ENCODE results near the gene TMX1.

The TMX1 gene

DNA sequence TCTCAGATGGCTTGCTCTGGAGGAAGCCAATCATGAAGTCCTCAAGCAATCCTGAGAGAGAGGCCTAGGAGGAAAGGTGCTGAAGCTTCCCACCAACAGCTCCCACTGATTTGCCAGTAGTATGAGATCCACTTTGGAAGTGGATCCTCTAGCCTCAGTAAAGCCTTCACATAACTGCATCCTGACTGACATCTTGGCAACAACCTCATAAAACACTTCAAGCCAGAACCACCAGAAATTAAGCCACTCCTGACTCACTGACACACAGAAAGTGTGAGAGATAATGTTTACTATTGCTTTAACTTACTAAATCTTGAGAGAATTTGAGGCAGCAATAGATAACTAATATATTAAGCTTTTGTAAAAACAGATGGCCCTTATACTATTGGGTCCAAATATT, 11.7 kb upstream of the TMX1 start:
- Histone ChIP-seq H3F3A (ENCODE audit: insufficient read depth) (no peaks in the 10 kb centered on the region), H3K4me2 (ENCODE audit: low read depth, low read length, poor library complexity, severe bottlenecking) (no peak overlapping the region), H3K9me2 (replicated peaks; ENCODE audit: insufficient read depth, low read length) (no peaks in the 10 kb centered on the region), H4K20me1 (ENCODE audit: low read depth, low read length) (no peaks in the 10 kb centered on the region), H3K27me3 (ENCODE audit: low read length) (no peaks in the 10 kb centered on the region), H3K4me3 (ENCODE audit: insufficient read depth, low read length, poor library complexity, severe bottlenecking) (no peak overlapping the region), H3K36me3 (ENCODE audit: low read length) (no peaks in the 10 kb centered on the region), H3K27ac (ENCODE audit: low read depth, low read length) (no peak overlapping the region), H3K9me3 (ENCODE audit: insufficient read depth, low read length) (no peaks in the 10 kb centered on the region), H2AFZ (ENCODE audit: low read depth, low read length, severe bottlenecking) (no peak overlapping the region), H3K9ac (ENCODE audit: low read length) (no peak overlapping the region), H3K79me2 (ENCODE audit: insufficient read depth, low read length) (no peaks in the 10 kb centered on the region)
- TF ChIP-seq, protein P1, sequence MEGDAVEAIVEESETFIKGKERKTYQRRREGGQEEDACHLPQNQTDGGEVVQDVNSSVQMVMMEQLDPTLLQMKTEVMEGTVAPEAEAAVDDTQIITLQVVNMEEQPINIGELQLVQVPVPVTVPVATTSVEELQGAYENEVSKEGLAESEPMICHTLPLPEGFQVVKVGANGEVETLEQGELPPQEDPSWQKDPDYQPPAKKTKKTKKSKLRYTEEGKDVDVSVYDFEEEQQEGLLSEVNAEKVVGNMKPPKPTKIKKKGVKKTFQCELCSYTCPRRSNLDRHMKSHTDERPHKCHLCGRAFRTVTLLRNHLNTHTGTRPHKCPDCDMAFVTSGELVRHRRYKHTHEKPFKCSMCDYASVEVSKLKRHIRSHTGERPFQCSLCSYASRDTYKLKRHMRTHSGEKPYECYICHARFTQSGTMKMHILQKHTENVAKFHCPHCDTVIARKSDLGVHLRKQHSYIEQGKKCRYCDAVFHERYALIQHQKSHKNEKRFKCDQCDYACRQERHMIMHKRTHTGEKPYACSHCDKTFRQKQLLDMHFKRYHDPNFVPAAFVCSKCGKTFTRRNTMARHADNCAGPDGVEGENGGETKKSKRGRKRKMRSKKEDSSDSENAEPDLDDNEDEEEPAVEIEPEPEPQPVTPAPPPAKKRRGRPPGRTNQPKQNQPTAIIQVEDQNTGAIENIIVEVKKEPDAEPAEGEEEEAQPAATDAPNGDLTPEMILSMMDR (IDR thresholded peaks at IDR 0.05; ENCODE audit: insufficient read depth, low read length, poor library complexity, severe bottlenecking), result no peak
- TF ChIP-seq EZH2phosphoT487 (conservative IDR thresholded peaks at IDR 0.05; ENCODE audit: low read length), result no peak

- Histone ChIP-seq H3K9me3 (ENCODE audit: insufficient read depth, low read length) (no peaks in the 10 kb centered on the region), H3K27ac (ENCODE audit: low read depth, low read length) (no peak overlapping the region), H3K79me2 (ENCODE audit: insufficient read depth, low read length) (no peaks in the 10 kb centered on the region), H2AFZ (ENCODE audit: low read depth, low read length, severe bottlenecking) (no peak overlapping the region), H4K20me1 (ENCODE audit: low read depth, low read length) (no peaks in the 10 kb centered on the region), H3K4me3 (ENCODE audit: insufficient read depth, low read length, poor library complexity, severe bottlenecking) (no peak overlapping the region), H3K9me2 (replicated peaks; ENCODE audit: insufficient read depth, low read length) (no peaks in the 10 kb centered on the region), H3K27me3 (ENCODE audit: low read length) (no peaks in the 10 kb centered on the region), H3K9ac (ENCODE audit: low read length) (no peak overlapping the region), H3K4me2 (ENCODE audit: low read depth, low read length, poor library complexity, severe bottlenecking) (no peak overlapping the region), H3F3A (ENCODE audit: insufficient read depth) (no peaks in the 10 kb centered on the region), H3K36me3 (ENCODE audit: low read length) (no peaks in the 10 kb centered on the region)
- no peak for TF ChIP-seq EZH2phosphoT487 (conservative IDR thresholded peaks at IDR 0.05; ENCODE audit: low read length)
- TF ChIP-seq, protein P1 (IDR thresholded peaks at IDR 0.05; ENCODE audit: insufficient read depth, low read length, poor library complexity, severe bottlenecking), result no peak
Observed at GRCh38 chr14:51228890-51229289, 11.2 kb upstream of the TMX1 start.

DNA sequence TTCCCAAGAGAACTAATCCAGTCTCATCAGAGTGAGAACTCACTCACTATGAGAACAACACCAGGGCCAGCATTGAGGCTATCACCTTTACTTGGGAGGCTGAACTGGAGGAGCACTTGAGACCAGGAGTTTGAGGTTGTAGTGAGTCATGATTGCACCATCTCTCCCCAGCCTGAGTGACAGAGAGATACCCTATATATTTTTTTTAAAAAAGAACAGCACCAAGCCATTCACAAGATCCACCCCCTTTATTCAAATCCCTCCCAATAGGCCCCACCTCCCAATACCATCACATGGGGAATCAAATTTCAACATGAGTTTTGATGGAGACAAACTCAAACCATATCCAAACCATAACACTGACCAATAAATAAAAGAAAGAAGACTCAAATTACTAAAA, 3.7 kb upstream of the TMX1 start:
- Histone ChIP-seq H2AFZ (ENCODE audit: low read depth, low read length, severe bottlenecking) (no peak overlapping the region), H3K9me2 (replicated peaks; ENCODE audit: insufficient read depth, low read length) (no peaks in the 10 kb centered on the region), H3F3A (ENCODE audit: insufficient read depth) (0 out of 2 replicates have a peak, but pooled peaks cover 5% of the 10 kb centered on the region), H3K4me3 (ENCODE audit: insufficient read depth, low read length, poor library complexity, severe bottlenecking) (no peak overlapping the region), H3K9ac (ENCODE audit: low read length) (no peak overlapping the region), H3K4me2 (ENCODE audit: low read depth, low read length, poor library complexity, severe bottlenecking) (no peak overlapping the region), H3K27me3 (ENCODE audit: low read length) (no peaks in the 10 kb centered on the region), H3K36me3 (ENCODE audit: low read length) (no peaks in the 10 kb centered on the region), H3K27ac (ENCODE audit: low read depth, low read length) (no peak overlapping the region), H3K79me2 (ENCODE audit: insufficient read depth, low read length) (peaks cover 13% of the 10 kb centered on the region), H4K20me1 (ENCODE audit: low read depth, low read length) (no peaks in the 10 kb centered on the region), H3K9me3 (ENCODE audit: insufficient read depth, low read length) (no peaks in the 10 kb centered on the region)
- TF ChIP-seq EZH2phosphoT487 (conservative IDR thresholded peaks at IDR 0.05; ENCODE audit: low read length), result no peak
- TF ChIP-seq, protein P1 (IDR thresholded peaks at IDR 0.05; ENCODE audit: insufficient read depth, low read length, poor library complexity, severe bottlenecking), result no peak
